Activated gamma-delta T cell treated with Interleukin-2 at 50 U/mL for 16 hours (primary cell): ENCODE measurements around the gene ANO8.
A peak's percentile ranks its signal among the peaks of the same experiment; 100 is the strongest.

Experiments used
- DNase-seq: peaks from one replicate; pipeline ENCODE4 v3.0.0-alpha.2; 2020

The ANO8 gene

GRCh38 chr19:17327068-17327653 lies 7.5 kb downstream of the ANO8 start:
- no peak for DNase-seq

- no peak for DNase-seq
Observed at GRCh38 chr19:17326595-17326966, 8.1 kb downstream of the ANO8 start.

GRCh38 chr19:17325881-17326594 lies 8.6 kb downstream of the ANO8 start:
- DNase-seq: no peak

GRCh38 chr19:17325133-17325532 lies 9.5 kb downstream of the ANO8 start:
- DNase-seq: no peak

- DNase-seq: no peak
Observed at GRCh38 chr19:17324357-17325114, 10.1 kb downstream of the ANO8 start.

GRCh38 chr19:17323964-17324332 lies 10.7 kb downstream of the ANO8 start:
- DNase-seq: no peak

GRCh38 chr19:17323300-17323963 lies 11.2 kb downstream of the ANO8 start:
- no peak for DNase-seq

GRCh38 chr19:17322854-17323253 lies 11.8 kb downstream of the ANO8 start:
- DNase-seq: no peak

GRCh38 chr19:17321655-17322489 lies 12.8 kb downstream of the ANO8 start:
- no peak for DNase-seq

GRCh38 chr19:17320435-17320834 lies 14.2 kb downstream of the ANO8 start:
- DNase-seq: no peak

- DNase-seq: no peak
Observed at GRCh38 chr19:17319473-17320238, 15.0 kb downstream of the ANO8 start.

- DNase-seq: no peak
Observed at GRCh38 chr19:17318966-17319365, 15.7 kb downstream of the ANO8 start.

- no peak for DNase-seq
Observed at GRCh38 chr19:17314007-17314593, 20.6 kb downstream of the ANO8 start.

- DNase-seq: no peak
Observed at GRCh38 chr19:17312189-17313113, 22.2 kb downstream of the ANO8 start.

- DNase-seq: no peak
Observed at GRCh38 chr19:17311455-17312188, 23.0 kb downstream of the ANO8 start.

- DNase-seq: no peak
Observed at GRCh38 chr19:17309965-17310461, 24.6 kb downstream of the ANO8 start.

- peak; percentile 99 for DNase-seq
Observed at GRCh38 chr19:17309198-17309964, 25.3 kb downstream of the ANO8 start, which contains the start of gene DDA1. Gene DDA1, plus strand, starts transcription at chr19:17309563. Its CDS starts 92 bp downstream, at chr19:17309655.

GRCh38 chr19:17307876-17308377 lies 26.7 kb downstream of the ANO8 start:
- DNase-seq: no peak
